ENCODE results near the gene HAGH.

Gene HAGH

DNA sequence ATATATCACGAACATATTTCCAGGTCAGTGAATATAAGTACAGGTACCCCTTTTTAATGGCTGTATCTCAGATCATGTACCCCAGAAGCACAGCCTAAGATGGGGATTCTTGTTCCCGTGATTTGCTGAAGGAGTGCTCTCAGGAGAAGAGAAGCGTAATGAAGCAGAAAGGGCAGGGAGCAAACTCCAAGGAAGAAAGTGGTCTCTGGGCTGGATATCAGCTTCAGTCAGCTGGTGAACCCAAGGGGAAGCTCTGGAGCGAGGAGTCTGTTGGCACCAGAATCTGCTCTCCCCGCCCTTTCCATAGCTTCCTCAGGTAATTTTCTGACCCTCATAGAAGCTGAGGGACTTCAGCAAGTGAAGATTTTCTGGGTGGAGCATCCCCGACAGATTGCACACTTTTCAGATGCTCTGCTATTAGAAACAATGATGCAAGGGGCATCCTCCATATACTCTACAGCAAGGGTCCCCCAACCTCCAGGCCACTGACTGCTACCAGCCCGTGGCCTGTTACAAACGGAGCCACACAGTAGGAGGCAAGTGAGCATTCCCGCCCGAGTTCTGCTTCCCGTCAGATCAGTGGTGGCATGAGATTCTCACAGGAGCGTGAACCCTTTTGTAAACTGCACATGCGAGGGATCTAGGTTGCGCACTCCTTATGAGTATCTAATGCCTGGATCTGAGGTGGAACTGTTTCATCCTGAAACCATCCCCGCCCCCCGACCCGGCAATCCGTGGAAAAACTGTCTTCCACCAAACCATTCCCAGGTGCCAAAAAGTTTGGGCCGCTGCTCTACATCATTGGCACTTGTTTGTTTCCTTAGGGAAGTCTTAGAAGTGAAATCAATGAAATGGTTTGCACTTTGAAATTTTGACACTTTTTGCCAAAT, 4.8 kb upstream of the HAGH start:
- no peak for DNase-seq

DNA sequence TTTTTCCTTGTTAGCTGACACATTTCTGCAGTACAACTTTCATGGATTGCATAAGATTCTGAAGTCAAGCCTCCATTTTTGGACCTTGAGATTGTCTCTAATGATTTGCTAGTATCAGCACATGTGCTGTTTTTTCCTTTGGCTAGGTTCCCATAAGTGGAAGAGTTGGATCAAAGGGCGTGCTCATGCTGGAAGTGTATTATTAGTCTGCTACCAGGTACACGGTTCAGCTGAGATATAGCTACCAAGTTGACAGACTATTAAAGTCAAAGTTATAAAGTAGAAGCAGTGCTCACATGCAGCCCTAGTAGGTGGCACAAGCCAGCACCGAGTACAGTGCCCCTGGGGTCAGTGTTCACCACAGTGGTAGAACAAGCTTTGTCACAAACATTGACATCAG, 3.6 kb upstream of the HAGH start:
- DNase-seq: no peak

DNA sequence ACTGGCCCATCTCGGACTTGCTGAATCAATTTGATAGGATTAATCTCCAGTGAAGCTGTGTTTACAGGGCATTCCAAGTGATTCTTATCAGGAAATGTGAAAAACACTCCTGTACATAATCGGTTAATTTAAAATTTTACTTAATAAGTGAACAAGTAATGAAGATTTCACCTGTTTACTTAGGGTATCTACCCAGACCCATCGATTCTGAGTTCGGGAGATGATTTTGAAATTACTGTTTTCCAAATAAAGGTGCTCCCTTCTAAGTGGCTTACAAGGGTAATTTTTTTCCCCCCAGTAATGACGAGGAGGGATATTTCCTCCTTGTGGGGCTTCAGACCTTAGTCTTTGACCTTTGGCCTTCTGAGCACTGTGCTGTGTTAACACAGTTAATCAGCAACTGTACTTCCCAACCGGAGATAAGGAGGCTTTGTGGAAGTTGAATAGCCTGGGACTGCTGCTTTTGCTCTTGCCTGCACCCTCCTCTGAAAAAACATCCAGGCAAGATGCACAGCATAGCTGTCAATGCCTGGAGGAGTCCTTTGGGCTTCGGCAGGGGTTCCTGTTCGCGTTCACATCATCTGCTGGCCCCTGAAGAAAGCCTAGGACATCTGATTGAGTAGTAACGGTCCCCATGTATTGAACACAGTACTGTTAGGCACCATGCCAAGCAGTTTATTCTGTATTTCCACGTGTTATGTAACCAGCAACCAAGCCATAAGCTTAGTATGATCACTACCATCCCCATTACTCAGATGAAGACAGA, 2.2 kb upstream of the HAGH start:
- no peak for DNase-seq

DNA sequence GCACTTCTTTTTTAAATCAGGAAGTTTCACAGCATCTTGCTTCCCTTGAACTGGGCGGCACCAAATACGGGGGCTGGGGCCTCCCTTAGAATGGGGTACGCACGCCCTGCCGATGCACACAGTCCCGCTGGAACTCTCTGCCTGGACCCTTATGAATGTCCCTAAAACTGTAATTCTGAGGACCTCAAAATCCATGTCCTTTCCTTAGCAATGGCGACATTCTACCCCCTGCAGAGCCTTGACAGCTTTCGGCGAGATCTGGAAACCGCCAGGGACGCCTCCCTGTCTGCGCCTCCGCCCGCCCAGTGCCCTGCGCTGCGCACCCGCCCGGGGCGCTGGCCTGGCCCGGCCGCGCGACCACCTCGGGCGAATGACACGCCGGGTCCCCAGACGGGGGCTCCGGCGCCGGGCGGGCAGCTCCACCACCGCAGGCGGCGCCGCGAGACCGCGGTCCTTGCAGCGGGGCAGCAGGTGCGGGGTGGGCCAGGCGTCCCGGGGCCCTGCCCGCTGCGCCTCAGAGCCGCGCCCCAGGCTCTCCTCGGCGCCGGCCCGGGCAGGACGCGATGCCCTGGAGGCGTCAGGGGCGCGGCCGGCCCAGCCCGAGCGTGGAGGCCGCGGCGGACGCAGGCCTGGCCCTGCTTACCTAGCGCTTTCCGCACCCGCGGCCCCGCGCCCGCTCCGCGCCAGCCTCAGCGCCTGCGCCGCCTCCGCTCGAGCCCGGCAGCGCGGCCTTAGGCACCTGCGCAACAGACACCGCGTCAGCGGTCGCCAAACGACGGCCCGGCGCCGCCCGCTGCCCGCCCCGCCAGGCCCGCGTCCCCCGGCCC, 548 bp downstream of the HAGH start:
- DNase-seq: no peak

DNA sequence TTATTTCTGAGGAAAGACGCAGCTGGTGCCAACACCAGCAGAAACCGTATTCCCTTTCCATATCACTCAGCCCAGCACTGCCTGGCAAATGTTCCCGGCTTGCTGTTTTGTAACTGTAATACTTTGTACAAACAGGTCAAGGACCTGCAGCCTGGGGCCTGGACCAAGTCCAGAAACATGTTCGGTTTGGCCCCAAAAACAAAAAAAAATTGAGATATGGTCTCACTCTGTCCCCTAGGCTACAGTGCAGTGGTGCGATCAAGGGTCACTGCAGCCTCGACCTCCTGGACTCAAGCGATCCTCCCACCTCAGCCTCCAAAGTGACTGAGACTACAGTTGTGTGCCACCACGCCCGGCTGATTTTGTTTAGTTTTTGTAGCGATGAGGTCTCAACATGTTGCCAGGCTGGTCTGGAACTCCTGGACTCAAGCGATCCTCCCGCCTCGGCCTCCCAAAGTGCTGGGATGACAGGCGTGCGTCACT, 1.2 kb downstream of the HAGH start:
- no peak for DNase-seq

DNA sequence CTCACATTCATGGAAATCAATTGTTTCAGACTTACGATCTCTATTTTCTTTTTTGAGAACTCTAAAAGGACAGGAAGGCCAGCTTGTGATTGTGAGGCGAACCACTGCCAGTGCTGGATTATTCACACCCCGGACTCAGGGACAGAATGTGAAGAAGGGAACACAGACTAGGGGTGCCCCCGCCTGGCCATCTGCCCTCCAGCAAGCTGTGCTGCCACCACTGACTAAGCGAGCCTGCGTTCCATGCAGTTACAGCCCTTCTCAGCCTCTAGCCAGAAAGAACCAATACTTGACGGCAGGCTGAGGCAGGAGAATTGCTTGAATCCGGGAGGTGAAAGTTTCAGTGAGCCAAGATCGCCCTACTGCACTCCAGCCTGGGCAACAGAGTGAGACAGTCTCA, 2.8 kb downstream of the HAGH start:
- DNase-seq: no peak

DNA sequence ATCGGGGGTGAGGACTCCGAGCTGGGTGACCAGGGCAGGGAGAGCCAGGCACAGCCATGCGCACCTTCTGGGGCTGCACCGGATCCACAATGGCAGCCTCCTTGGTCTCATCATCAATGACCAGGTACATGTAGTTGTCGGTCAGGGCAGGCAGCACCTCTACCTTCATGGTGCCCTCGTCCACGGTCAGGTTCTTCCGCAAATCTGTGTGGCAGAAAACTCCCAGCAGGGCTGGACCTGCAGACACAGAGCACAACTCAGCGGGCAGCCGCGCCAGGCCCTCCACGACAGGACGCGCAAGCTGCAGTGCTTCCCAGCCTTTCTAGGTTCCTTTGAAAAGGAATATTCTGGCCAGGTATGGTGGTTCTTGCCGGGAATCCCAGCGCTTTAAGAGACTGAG, 3.8 kb downstream of the HAGH start:
- no peak for DNase-seq

DNA sequence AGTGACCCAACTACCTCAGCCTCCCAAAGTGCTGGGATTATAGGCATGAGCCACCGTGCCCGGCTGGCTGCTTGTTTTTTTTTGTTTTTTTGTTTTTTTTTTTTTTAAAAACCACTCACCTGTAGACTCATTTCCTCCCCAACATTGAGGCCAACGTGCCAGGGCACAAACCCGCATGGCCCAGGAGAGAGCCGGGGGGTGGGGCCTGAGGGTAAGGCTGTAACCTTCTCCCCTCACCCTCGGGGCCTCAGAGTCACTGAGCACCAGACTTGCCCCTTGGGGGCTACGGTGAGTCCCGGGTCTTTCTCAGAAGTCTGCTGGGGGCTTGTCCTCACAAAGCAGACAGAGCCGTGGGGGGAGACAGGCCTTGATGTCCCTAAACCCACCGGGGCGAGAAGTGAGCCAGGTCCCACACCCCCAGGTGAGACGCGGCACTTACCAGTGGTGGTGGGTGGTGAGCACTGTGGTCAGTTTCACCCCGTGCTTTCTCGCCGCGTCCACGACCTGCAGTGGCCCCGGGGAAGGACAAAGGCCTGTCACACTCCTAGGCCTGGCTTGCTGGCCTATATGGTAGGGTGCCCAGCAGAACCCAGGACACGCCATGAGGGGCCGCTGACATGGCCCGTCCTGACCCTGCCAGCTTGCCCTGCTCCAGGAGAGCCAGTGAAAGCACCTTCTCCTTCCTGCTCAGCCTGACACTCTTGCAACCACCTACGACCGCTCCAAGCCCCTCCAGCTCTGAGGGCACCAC, 4.6 kb downstream of the HAGH start:
- DNase-seq: no peak

DNA sequence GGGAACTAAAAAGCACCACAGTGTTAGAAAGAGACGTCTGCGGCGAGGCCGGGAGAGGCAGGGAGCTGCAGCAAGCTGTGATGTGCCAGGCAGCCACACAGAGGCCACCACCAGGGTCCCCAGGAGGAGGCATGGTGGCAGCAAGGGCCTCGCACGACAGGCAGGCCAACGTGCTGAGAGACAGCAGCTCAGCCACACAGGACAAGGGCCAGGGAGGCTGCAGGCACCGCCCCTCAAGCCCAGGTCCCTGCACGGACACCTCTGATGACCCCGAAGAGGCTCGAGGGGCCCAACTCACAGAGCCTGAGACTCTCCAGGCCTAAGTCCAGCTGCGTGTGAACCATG, 5.7 kb downstream of the HAGH start:
- no peak for DNase-seq

DNA sequence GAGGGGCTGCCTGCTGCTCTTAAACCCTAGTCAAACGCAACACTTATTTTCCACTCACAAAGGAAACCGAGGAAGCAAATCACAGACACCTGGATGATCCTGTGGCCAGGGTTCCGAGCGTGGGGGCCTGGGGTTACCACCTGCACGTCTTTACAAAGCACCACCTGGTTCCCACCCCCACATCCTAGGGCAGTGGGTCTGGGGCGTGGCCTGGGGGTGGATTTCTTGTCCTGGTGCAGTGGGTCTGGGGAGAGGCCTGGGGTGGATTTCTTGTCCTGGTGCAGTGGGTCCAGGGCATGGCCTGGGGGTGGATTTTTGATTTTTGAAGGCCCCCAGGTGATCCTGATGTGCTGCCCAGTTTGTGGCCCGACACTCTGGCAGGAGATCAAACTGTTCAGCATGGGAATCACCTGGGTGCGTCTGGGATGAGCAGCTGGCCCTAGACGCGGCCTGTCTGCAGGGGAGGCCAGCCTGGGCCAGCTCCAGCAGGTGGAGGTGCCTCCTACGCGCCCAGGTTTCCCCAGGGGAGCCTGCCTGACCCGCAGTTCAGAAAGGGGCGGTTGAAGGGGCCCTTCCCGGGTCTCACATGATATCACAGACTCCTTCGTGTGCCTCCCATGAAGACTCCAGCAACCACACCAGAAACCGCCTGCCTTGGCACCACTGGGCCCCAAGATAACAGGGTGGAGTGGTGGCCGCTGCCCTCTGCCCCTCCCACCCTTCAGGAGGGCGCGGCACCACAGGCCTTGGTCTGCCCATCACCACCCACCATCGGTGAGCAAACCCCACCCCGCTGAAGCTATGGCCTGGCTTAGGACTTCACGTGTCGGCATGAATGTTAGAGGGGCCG, 6.3 kb downstream of the HAGH start:
- DNase-seq: no peak

DNA sequence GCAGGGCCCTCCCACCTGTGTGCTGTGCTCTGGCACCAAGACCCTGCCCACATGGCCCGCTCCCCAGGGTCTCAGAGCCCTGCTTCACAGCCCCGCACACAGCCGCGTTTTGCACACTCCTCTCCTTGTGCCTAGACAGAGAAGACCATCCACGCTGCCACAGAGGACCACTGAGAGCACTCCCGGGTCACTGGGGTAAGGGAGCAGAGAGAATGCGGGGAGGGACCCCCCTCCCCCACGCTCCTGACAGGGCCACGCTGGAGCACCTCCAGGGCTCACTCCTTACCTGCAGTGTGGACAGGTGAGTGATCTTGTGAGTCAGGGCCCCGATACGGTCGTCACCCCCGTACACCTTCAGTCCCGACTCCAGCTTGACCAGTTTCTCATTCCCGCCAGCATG, 7.0 kb downstream of the HAGH start:
- DNase-seq: no peak

DNA sequence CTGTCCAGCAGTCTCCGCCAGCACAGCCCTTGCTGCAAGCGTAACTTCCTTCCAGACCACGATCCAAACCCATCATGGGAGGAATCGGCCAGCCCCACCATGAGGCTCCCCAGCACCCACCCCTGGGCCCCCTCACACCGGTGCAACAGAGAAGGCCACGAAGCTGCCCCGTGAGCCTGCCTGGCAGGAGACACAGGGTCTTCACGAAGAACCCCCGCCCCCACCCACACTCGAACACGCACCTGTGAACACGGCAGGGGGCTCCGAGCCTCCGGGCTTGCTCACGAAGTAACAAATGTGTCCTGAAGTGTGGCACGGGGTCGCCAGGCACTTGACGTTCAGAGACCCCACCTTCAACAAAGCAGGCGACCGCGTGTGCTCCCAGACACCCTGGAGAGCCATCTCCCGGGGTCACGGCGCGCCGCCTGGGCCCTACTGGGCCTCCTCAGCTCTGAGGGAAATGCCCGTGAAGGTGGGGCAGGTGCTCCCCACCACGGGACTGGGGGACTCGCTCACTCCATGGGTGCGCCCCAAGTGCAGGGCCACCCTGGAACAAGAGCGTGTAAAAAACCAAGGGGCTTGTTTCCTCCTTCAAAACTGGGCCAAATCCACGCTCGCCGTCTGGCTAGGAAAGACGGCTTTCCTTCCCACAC, 7.6 kb downstream of the HAGH start:
- DNase-seq: no peak

DNA sequence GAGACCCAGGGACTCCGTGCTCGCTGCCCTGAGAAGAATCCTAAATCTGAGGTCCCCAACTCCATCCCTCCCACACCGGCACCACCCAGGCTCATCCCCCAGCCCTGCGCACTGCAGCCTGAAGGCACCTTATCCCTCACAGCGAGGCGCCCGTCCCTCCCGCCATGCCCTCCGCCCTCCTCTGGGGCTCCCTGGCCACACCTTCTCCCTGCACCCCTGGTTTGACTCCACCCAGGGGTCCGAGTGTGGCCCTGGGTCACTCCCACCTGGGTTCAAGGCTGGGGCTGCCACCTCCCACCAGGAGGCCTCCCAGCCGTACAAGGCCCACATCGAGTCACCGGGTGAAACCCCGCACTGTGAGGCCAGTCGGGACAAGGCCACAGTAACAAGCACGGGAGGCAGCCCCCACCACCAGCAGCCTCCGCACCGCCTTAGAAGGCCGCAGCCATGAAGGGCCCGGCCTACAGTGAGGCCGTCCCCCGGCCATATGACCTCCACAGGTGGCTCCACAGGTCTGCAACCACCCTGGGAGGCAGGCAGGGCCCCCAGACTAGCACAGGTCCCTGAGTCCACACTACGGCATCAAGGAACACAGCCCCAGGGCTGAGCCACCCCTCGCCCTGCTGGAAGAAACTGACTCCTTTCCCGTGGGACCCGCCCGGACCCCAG, 8.3 kb downstream of the HAGH start:
- no peak for DNase-seq

DNA sequence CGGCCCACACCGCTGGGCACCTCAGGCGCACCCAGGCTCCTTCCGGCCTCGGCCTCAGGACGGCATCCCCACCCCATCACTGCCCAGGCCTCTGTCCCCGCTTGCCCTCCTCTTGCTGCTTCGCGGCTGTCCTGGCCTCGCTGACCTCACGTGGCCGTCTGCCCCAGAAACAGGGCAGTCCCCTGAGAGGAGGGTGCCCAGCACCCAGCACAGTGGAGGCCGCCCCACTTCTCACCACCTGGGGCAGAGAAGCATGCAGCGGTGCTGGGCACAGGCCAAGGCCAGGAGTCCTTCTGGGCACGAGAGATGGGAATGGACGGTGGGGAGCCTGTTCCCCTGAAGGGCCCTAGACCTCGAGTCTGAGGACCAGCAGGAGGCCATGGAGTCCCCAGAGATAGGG, 8.9 kb downstream of the HAGH start:
- DNase-seq: no peak

DNA sequence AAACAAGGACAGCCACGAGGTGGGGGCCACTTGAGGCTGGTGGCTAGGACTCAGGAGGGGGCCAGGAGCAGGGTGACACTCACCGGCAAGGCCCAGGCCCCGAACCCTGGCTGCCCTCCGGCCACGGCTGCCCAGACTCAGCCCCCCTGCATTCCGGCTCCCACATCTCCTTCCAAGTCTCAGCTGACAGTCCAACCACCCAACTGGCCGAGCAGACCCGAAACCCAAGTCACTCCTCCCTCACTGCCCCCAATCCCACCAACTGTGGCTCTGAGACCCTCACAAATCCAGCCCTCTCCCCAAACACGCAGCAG, 9.4 kb downstream of the HAGH start:
- DNase-seq: no peak

DNA sequence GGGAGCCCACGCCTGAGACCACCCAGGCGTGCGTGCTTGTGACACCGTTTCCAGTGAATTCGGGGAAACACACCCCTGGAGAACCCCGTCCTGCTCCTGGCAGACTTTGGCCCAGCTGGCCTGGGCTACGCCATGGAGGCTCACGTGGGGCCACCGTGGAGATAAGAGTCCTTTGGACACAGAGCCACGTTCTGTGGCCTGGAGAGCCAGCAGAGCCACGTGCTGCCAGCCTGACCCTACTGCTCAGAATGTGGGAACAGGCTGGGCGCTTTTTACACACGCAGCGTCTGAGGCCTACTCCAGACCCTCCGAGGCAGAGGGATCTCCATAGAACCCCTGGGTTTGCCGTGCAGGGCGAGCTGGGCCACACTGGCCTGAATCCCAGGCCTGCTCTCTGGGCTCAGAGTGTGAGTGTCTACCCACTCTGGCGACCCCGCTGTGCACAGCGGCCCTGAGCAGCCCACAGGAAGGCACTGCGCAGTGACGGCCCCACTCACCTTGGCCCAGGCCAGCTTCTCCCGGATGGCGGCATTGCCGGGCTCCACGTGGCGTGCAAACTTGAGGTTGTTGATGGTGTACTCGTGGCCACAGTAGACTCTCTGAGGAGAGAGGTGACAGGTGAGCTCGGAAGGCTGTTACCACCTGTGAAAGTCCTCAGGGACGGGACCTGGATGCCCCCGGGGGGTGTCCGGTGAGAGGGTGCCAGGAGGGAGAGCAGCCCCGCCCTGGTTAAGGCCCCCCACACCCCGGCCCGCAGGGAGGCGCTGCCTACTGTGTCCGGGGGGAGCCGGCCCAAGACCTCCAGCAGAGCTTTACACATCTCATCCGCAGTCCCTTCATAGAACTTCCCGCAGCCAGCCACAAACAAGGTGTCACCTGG, 10.0 kb downstream of the HAGH start:
- DNase-seq: no peak

DNA sequence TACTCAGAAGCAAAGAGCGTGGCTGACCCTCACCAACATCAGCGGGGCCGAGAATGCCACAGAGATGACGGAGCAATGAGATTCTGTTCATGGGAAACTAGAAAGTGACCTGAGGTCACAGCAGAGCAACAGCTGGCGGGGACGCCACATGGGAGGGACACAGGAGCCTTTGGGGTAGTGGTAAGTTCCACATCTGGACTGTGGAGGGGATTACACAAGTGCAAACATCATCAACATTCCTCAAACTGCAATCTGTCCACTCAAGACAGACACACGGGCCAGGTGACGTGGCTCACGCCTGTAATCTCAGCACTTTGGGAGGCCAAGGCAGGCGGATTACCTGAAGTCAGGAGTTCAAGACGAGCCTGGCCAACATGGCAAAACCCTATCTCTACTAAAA, 11.2 kb downstream of the HAGH start:
- DNase-seq: no peak

DNA sequence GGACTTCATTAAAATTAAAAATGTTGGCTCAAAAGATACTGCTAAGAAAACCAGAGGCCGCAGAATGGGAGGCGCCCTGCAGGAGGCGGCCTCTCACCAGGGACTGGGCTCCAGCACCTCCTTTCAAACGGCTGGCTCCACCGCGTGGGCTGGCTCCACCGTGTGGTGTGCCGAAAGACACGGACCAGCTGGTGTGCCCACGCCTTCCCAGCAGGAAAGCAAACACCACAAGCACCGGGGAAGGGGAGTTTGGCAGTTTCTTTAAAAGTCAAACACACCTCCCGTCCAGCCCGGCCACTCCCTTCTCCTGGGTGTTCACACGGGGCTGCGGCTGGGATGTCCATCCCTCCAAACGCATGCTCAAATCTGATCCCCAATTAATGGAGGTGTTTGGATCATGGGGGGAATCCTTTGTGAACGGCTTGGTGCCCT, 13.9 kb downstream of the HAGH start:
- DNase-seq: peak; percentile 0

DNA sequence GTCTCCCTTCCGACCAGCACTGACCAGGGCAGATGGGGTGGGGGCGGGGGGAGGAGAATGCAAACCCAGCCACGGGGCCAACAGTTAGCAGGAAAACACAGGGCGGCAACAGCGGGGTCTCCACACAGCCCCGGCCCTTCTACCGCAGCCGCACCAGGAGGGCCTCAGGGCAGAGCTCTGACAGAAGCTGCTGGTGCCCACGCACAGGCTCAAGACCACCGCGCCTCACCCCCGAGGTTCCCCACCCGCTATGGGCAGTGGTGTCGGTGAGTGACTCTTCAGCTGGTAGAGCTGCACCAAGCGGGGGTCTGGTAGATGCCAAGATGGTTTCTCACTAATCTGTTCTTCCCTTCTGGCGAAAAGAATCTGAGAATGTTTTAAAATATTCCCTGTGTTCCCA, 16.1 kb downstream of the HAGH start:
- no peak for DNase-seq

DNA sequence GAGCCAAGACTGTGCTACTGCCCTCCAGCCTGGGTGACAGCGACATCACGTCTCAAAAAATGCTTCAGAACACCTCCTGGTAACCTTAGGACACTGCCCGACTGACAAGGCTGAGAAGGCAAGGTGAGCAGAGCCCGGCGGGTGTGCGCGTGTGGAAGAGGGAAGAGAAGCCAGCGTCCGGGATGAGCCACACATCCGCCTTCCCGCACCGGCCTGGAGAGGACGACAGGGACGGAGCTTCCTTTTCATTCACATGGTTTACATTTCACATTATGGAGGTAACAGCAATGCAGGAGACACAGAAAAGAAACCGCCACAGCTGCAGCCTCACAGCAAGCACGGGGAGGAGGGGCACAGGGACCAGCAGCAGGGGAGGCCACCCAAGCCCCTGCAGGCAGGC, 16.5 kb downstream of the HAGH start:
- no peak for DNase-seq

Data from NCI-H526 treated with DMSO at 0.1 percent for 48 hours (cell line).